ENCODE measurements around the gene MYPOP.

- TF ChIP-seq CTCF (IDR thresholded peaks at IDR 0.05) (no peak), POLR2A (IDR thresholded peaks at IDR 0.05; ENCODE audit: low read depth) (no peak)
Measured at GRCh38 chr19:45900738-45901431, 1.5 kb downstream of the MYPOP start.
